ENCODE results near the gene THAP8.
"Not testable (repeated sequence)": the region's sequence is repeated elsewhere in the genome, so short reads cannot be mapped to it uniquely, and the experiment has no call there.

THAP8 gene

DNA sequence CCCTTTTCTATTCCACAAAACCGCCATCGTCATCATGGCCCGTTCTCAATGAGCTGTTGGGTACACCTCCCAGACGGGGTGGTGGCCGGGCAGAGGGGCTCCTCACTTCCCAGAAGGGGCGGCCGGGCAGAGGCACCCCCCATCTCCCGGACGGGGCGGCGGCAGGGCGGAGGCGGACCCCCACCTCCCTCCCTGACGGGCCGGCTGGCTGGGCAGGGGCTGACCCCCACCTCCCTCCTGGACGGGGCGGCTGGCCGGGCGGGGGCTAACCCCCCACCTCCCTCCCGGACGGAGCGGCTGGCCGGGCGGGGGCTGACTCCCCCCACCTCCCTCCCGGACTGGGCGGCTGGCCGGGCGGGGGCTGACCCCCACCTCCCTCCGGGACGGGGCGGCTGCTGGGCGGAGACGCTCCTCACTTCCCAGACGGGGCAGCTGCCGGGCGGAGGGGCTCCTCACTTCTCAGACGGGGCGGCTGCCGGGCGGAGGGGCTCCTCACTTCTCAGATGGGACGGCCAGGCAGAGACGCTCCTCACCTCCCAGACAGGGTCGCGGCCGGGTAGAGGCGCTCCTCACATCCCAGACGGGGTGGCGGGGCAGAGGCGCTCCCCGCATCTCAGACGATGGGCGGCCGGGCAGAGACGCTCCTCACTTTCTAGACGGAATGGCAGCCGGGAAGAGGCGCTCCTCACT, 14.9 kb upstream of the THAP8 start:
- not testable (repeated sequence) for DNase-seq (ENCODE audit: low read depth)

GRCh38 chr19:36067681-36068080, 13.6 kb upstream of the THAP8 start:
- no peak for DNase-seq (ENCODE audit: low read depth)

DNA sequence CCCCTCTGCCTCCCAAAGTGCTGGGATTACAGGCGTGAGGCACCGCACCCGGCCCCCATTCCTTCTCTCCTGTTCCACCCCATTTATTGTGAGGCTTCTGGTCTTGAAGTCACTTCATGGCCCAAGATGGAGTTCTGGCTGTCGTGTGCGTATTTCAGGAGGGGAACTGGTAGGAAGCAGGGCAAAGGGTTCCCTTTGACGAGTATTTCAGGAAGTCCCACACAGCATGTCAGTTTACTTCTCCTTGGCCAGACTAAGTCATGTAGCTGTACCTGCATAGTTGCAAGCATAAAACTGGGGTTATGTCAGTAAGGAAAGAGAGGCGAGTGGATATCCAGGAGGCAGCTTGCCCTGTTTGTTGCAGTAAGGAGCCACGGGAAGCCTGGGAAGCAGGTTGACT, 10.7 kb upstream of the THAP8 start:
- DNase-seq (ENCODE audit: low read depth): no peak

GRCh38 chr19:36061367-36061766, 7.3 kb upstream of the THAP8 start:
- DNase-seq (ENCODE audit: low read depth): no peak

GRCh38 chr19:36060430-36060829, 6.3 kb upstream of the THAP8 start:
- DNase-seq (ENCODE audit: low read depth): no peak

DNA sequence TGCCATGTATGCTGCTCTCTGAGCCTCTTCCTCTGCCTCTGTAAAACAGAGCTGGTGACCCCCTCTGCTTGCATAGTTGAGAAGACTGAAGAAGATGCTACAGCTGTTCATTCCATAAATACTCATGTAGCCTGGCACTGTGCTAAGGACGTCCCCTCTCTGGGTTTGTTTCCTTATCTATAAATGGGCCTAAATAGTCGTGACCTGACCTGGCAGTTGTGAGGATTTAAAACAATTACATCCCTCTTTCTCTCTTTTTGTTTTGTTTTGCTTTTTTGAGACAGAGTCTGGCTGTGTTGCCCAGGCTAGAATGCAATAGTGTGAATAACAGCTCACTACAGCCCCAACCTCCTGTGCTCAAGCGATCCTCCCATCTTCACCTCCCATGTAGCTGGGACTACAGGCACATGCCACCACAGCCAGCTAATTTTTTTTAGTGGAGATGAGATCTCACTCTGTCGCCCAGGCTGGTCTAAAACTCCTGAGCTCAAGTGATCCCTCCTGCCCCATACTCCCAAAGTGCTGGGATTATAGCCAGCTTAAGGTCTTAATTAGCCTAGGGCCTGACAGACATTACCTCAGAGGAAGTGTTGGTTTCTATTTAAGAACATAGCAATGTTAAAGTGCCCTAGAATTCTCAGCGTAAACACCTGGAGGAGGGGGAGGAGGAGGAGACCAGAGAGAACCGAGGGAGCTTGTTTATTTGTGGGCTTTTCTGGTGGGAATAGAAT, 5.3 kb upstream of the THAP8 start:
- DNase-seq (ENCODE audit: low read depth): no peak

GRCh38 chr19:36058481-36059179, 4.5 kb upstream of the THAP8 start:
- no peak for DNase-seq (ENCODE audit: low read depth)

DNA sequence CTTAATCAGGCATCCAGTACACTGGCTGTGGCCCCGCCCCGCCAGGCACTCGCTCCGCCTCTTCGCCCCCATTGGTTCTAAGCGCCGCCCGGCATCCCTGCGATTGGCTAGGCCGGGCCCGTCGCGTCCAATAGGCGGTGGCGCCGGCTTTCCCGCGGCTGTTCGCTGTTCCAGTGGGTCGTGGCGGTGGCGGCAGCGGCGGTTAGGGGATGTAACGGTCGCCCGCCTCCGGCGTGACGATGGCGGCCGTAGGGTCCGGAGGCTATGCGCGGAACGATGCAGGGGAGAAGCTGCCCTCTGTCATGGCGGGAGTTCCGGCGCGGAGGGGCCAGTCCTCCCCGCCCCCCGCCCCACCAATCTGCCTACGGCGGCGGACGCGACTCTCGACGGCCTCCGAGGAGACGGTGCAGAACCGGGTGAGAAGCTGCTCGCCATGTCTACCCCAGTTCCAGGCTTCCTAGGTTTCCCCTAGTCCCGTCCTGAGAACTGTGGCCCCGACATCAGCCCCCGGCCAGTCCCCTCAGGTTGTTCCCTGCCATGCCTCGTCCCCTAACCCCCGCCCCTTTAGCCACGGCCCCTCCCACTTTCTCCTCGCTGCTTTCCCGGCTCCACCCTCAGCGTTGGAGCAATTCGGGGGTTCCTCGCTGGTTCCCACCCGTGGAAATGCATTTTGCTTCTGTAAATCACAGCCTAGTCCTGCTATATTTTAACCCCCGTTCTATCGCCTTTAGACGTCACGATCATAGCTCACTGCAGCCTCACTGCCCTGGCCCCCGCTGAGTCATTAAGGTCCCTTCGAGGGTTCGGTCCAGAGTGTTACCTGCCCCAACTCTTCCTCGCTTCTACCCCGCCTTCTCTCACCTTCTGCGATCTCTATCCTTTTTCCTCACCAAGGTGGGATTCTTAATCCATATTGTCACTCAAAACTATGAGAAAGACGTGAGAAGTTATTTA, 925 bp upstream of the THAP8 start, which contains the start of gene WDR62:
Gene WDR62 (plus strand): TSS at position 165 of the 954 bp plus-strand sequence. CDS start 75 bp downstream, at position 240.
- DNase-seq (ENCODE audit: low read depth): peak; percentile 71

- no peak for DNase-seq (ENCODE audit: low read depth)
These were observed 2.4 kb downstream of the THAP8 start for GRCh38 chr19:36051637-36052036.

- DNase-seq (ENCODE audit: low read depth): no peak
These were observed 2.8 kb downstream of the THAP8 start for GRCh38 chr19:36051236-36051635.

DNA sequence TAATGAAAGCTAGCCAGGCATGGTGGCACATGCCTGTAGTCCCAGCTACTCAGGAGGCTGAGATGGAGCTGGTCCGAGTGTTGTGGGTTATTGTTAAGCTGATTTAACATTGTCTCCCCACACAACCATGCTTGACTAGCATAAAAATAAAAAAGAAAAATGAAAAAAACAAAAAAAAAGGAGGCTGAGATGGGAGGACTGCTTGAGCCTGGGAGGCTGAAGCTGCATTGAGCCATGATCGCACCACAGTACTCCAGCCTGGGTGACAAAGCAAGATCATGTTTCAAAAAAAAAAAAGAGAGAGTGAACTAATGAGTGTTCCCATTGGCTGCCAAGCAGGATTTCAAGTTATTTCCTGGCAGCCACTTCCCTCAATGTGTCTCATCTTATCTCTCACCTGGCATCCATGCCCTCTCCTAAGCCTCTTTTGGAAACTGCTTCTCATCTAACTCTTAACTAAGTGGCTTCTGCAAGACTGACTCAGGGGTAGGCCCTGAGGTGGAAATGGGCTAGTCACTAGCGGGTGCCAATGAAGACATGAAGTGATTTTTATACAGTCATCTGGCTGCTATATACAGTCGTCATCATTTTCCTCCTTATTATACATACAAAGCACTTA, 4.9 kb downstream of the THAP8 start:
- DNase-seq (ENCODE audit: low read depth): no peak

GRCh38 chr19:36047835-36048234, 6.2 kb downstream of the THAP8 start:
- no peak for DNase-seq (ENCODE audit: low read depth)

GRCh38 chr19:36046443-36047050, 7.5 kb downstream of the THAP8 start:
- DNase-seq (ENCODE audit: low read depth): no peak

DNA sequence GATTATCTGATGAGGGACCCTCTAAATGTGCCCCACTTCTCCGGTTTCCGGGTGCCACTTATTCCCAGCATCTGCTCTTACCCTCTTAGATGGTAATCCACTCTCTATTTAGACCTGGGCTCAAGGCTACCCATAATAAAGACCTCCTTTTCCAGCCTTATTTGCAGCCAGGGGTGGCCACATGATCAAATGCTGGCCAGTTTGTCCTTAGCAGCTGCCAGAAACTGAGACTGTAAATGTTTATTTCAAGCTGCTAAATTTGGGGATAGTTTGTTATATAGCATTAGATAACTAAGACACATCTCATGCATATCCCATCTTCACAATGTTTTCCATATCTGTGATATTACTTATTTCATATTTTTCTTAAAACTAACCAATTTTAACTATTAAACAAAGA, 10.1 kb downstream of the THAP8 start:
- no peak for DNase-seq (ENCODE audit: low read depth)

GRCh38 chr19:36041831-36042230, 12.3 kb downstream of the THAP8 start:
- DNase-seq (ENCODE audit: low read depth): no peak

- DNase-seq (ENCODE audit: low read depth): not testable (repeated sequence)
These were observed 13.0 kb downstream of the THAP8 start for GRCh38 chr19:36041092-36041491.

GRCh38 chr19:36040495-36040894, 13.6 kb downstream of the THAP8 start:
- no peak for DNase-seq (ENCODE audit: low read depth)

- DNase-seq (ENCODE audit: low read depth): no peak
These were observed 21.6 kb downstream of the THAP8 start, which contains the start of gene CLIP3 for GRCh38 chr19:36032251-36033104. TSS of gene CLIP3 (minus strand) at chr19:36032873. CDS start at chr19:36032357, 516 bp downstream.

DNA sequence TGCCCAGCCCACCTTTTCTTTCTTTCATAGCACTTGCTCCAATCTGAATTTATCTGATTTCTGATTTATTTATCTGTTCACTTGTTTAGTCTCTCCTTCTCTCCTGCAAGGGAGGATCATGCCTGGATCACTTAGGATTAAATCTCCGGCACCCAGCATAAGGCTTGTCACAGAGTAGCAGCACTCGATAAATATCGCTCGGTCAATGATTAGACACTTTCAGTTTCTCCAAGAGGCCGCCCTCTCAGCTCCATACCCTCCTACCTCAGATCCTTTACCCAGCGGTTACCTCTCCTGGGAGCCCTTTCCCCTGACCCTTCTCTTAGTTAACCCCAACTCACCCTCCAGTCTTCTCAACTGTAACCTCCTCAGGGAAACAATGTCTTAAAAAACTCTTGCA, 22.8 kb downstream of the THAP8 start:
- DNase-seq (ENCODE audit: low read depth): no peak
